Naive B cell (primary cell): ENCODE measurements around the gene PDZRN3. TPM values are rescaled to one million over a fixed set of nuclear protein-coding genes. Genes with fewer than 3 reads are reported as not detected.

ENCODE experiments used
- ATAC-seq, 2 donors: fragments of 150-1000 bp; cut with Tn5 transposase; 2 replicates each; pipeline ENCODE4 v1.10.0; 2021; ENCODE audit warnings: low read depth in 2 of 2, mild to moderate bottlenecking in 2 of 2, moderate library complexity in 2 of 2
- DNase-seq: peaks from one replicate; pipeline ENCODE4 v3.0.0; 2022
- H3K27ac Mint-ChIP-seq, 6 donors: one replicate each; pipeline ENCODE4 v1.8.0; 2020 to 2022; ENCODE audit warnings: mild to moderate bottlenecking in 6 of 6, mixed read lengths in 6 of 6, moderate library complexity in 5 of 6, inconsistent platforms in 2 of 6
- H3K27me3 Mint-ChIP-seq, 3 donors: one replicate each; pipeline ENCODE4 v1.8.0; 2021 to 2022; ENCODE audit warnings: mixed read lengths in 3 of 3, mild to moderate bottlenecking in 1 of 3
- H3K36me3 Mint-ChIP-seq, 2 donors: one replicate each; pipeline ENCODE4 v1.8.0; 2020 to 2022; ENCODE audit warnings: mixed read lengths in 2 of 2, inconsistent platforms in 1 of 2, mild to moderate bottlenecking in 1 of 2
- H3K4me1 Mint-ChIP-seq, 3 donors: one replicate each; pipeline ENCODE4 v1.8.0; 2020 to 2022; ENCODE audit warnings: mixed read lengths in 3 of 3, inconsistent platforms in 1 of 3, mild to moderate bottlenecking in 1 of 3, moderate library complexity in 1 of 3
- H3K4me3 Mint-ChIP-seq, 8 donors: one replicate each; pipeline ENCODE4 v1.8.0; 2020 to 2022; ENCODE audit warnings: mild to moderate bottlenecking in 8 of 8, mixed read lengths in 8 of 8, moderate library complexity in 8 of 8, inconsistent platforms in 2 of 8
- H3K9me3 Mint-ChIP-seq, 7 donors: one replicate each; pipeline ENCODE4 v1.8.0; 2020 to 2022; ENCODE audit warnings: mixed read lengths in 7 of 7, mild to moderate bottlenecking in 5 of 7, inconsistent platforms in 2 of 7, moderate library complexity in 1 of 7
- polyA plus RNA-seq, 6 donors: library from polyadenylated mRNA; unstranded; fragments of 300-500 nt; fragmentation: Illumina TruSeq; gene quantifications; one replicate each; pipeline ENCODE4 v1.2.3, GENCODE V29; 2021; ENCODE audit warnings: low read depth in 6 of 6

The PDZRN3 gene
- polyA plus RNA-seq, 6 donors from 2014 or later, result not detected

- Mint-ChIP-seq H3K36me3 (no peaks in the 10 kb centered on the region), H3K27me3 (no peaks in the 10 kb centered on the region), H3K27ac (no peak overlapping the region)
Measured at GRCh38 chr3:73600293-73600938, 24.3 kb downstream of the PDZRN3 start.

GRCh38 chr3:73599605-73600004 is 25.1 kb downstream of the PDZRN3 start:
- Mint-ChIP-seq H3K4me3 (no peak overlapping the region), H3K4me1 (no peaks in the 10 kb centered on the region), H3K27ac (no peak overlapping the region), H3K27me3 (no peaks in the 10 kb centered on the region), H3K36me3 (no peaks in the 10 kb centered on the region), H3K9me3 (peaks cover 0 to 8% (median 0%) of the 10 kb centered on the region in 7 donors)
- ATAC-seq (no peak), DNase-seq (no peak)

More at GRCh38 chr3:73600293-73600938, 24.3 kb downstream of the PDZRN3 start:
- DNase-seq (no peak), ATAC-seq (no peak)
- peaks cover 0 to 8% (median 0%) of the 10 kb centered on the region in 7 donors for H3K9me3 Mint-ChIP-seq
- no peaks in the 10 kb centered on the region for H3K4me1 Mint-ChIP-seq
- H3K4me3 Mint-ChIP-seq, result no peak overlapping the region

- ATAC-seq (no peak), DNase-seq (no peak)
- Mint-ChIP-seq H3K27ac (no peak overlapping the region), H3K36me3 (no peaks in the 10 kb centered on the region), H3K27me3 (no peaks in the 10 kb centered on the region), H3K4me1 (no peaks in the 10 kb centered on the region), H3K4me3 (no peak overlapping the region), H3K9me3 (peaks cover 0 to 8% (median 0%) of the 10 kb centered on the region in 7 donors)
Measured at GRCh38 chr3:73597476-73597875, 27.3 kb downstream of the PDZRN3 start.

- ATAC-seq, result no peak
- H3K36me3 Mint-ChIP-seq, result no peaks in the 10 kb centered on the region
- H3K27ac Mint-ChIP-seq, result no peak overlapping the region
- no peak for DNase-seq
- peaks cover 0 to 10% (median 2%) of the 10 kb centered on the region in 7 donors for H3K9me3 Mint-ChIP-seq
- H3K4me1 Mint-ChIP-seq, result no peaks in the 10 kb centered on the region
- H3K4me3 Mint-ChIP-seq, result no peak overlapping the region
- H3K27me3 Mint-ChIP-seq, result peaks cover 5 to 11% (median 7%) of the 10 kb centered on the region in 3 donors
Measured at GRCh38 chr3:73592154-73593144, 32.3 kb downstream of the PDZRN3 start.

- H3K9me3 Mint-ChIP-seq, result peaks cover 0 to 10% (median 2%) of the 10 kb centered on the region in 7 donors
- no peak overlapping the region for H3K4me3 Mint-ChIP-seq
- peaks cover 5 to 11% (median 7%) of the 10 kb centered on the region in 3 donors for H3K27me3 Mint-ChIP-seq
- no peaks in the 10 kb centered on the region for H3K4me1 Mint-ChIP-seq
- peak overlapping the region in 1 of 6 donors; percentile 12 for H3K27ac Mint-ChIP-seq
- ATAC-seq (no peak), DNase-seq (no peak)
- no peaks in the 10 kb centered on the region for H3K36me3 Mint-ChIP-seq
Measured at GRCh38 chr3:73591286-73591800, 33.4 kb downstream of the PDZRN3 start.

GRCh38 chr3:73586628-73587027 is 38.1 kb downstream of the PDZRN3 start:
- Mint-ChIP-seq H3K27ac (no peak overlapping the region), H3K4me1 (no peaks in the 10 kb centered on the region), H3K27me3 (peaks cover 0 to 6% (median under 1%) of the 10 kb centered on the region in 3 donors), H3K9me3 (peaks cover 0 to 10% (median 2%) of the 10 kb centered on the region in 7 donors), H3K4me3 (no peak overlapping the region), H3K36me3 (no peaks in the 10 kb centered on the region)
- ATAC-seq, result no peak
- no peak for DNase-seq

- ATAC-seq, result no peak
- H3K4me3 Mint-ChIP-seq, result no peak overlapping the region
- DNase-seq, result no peak
- H3K27ac Mint-ChIP-seq, result no peak overlapping the region
- H3K9me3 Mint-ChIP-seq, result peaks cover 0 to 10% (median 2%) of the 10 kb centered on the region in 7 donors
- no peaks in the 10 kb centered on the region for H3K36me3 Mint-ChIP-seq
- peaks cover 0 to 6% (median 0%) of the 10 kb centered on the region in 3 donors for H3K27me3 Mint-ChIP-seq
- H3K4me1 Mint-ChIP-seq, result no peaks in the 10 kb centered on the region
Measured at GRCh38 chr3:73586190-73586589, 38.6 kb downstream of the PDZRN3 start.

- Mint-ChIP-seq H3K4me1 (no peaks in the 10 kb centered on the region), H3K36me3 (no peaks in the 10 kb centered on the region), H3K27me3 (peaks cover 0 to 6% (median 0%) of the 10 kb centered on the region in 3 donors), H3K4me3 (no peak overlapping the region), H3K27ac (no peak overlapping the region), H3K9me3 (peaks cover 0 to 10% (median 2%) of the 10 kb centered on the region in 7 donors)
- DNase-seq, result no peak
- no peak for ATAC-seq
Measured at GRCh38 chr3:73584873-73585272, 39.9 kb downstream of the PDZRN3 start.

- Mint-ChIP-seq H3K27me3 (peaks cover 0 to 6% (median 4%) of the 10 kb centered on the region in 3 donors), H3K4me3 (no peak overlapping the region), H3K27ac (no peak overlapping the region), H3K9me3 (peaks cover 0 to 4% (median 0%) of the 10 kb centered on the region in 7 donors), H3K4me1 (no peaks in the 10 kb centered on the region), H3K36me3 (no peaks in the 10 kb centered on the region)
- no peak for ATAC-seq
- no peak for DNase-seq
Measured at GRCh38 chr3:73582535-73582934, 42.2 kb downstream of the PDZRN3 start.

- ATAC-seq (no peak), DNase-seq (no peak)
- Mint-ChIP-seq H3K4me1 (no peaks in the 10 kb centered on the region), H3K36me3 (no peaks in the 10 kb centered on the region), H3K27ac (no peak overlapping the region), H3K27me3 (peaks cover 0 to 9% (median 7%) of the 10 kb centered on the region in 3 donors), H3K4me3 (no peak overlapping the region), H3K9me3 (peaks cover 0 to 6% (median 0%) of the 10 kb centered on the region in 7 donors)
Measured at GRCh38 chr3:73581134-73581846, 43.5 kb downstream of the PDZRN3 start.

- H3K27me3 Mint-ChIP-seq, result peaks cover 0 to 15% (median 9%) of the 10 kb centered on the region in 3 donors
- no peaks in the 10 kb centered on the region for H3K36me3 Mint-ChIP-seq
- no peak for ATAC-seq
- H3K27ac Mint-ChIP-seq, result no peak overlapping the region
- no peaks in the 10 kb centered on the region for H3K4me1 Mint-ChIP-seq
- peaks cover 0 to 6% (median 0%) of the 10 kb centered on the region in 7 donors for H3K9me3 Mint-ChIP-seq
- H3K4me3 Mint-ChIP-seq, result no peak overlapping the region
- DNase-seq, result no peak
Measured at GRCh38 chr3:73580343-73580742, 44.4 kb downstream of the PDZRN3 start.

- no peaks in the 10 kb centered on the region for H3K36me3 Mint-ChIP-seq
Measured at GRCh38 chr3:73577704-73578103, 47.0 kb downstream of the PDZRN3 start.

GRCh38 chr3:73576999-73577461 is 47.7 kb downstream of the PDZRN3 start:
- H3K4me3 Mint-ChIP-seq, result no peak overlapping the region

More at GRCh38 chr3:73577704-73578103, 47.0 kb downstream of the PDZRN3 start:
- ATAC-seq (no peak), DNase-seq (no peak)
- no peak overlapping the region for H3K27ac Mint-ChIP-seq
- peaks cover 0 to 6% (median 0%) of the 10 kb centered on the region in 7 donors for H3K9me3 Mint-ChIP-seq
- H3K27me3 Mint-ChIP-seq, result peaks cover 3 to 18% (median 15%) of the 10 kb centered on the region in 3 donors
- H3K4me3 Mint-ChIP-seq, result no peak overlapping the region
- no peaks in the 10 kb centered on the region for H3K4me1 Mint-ChIP-seq

More at GRCh38 chr3:73576999-73577461, 47.7 kb downstream of the PDZRN3 start:
- no peak for DNase-seq
- H3K27ac Mint-ChIP-seq, result no peak overlapping the region
- peaks cover 9 to 23% (median 22%) of the 10 kb centered on the region in 3 donors for H3K27me3 Mint-ChIP-seq
- H3K36me3 Mint-ChIP-seq, result no peaks in the 10 kb centered on the region
- peaks cover 0 to 8% (median 2%) of the 10 kb centered on the region in 7 donors for H3K9me3 Mint-ChIP-seq
- ATAC-seq, result no peak
- H3K4me1 Mint-ChIP-seq, result no peaks in the 10 kb centered on the region
